H7 (cell line): Measurements from ENCODE around the gene FRAS1. TPM values are rescaled to one million over a fixed set of nuclear protein-coding genes. Genes with fewer than 3 reads are reported as not detected.

ENCODE experiments used
- DNase-seq: peaks from one replicate; pipeline ENCODE4 v3.0.0; 2012
- H3K27me3 ChIP-seq: 2 replicates; pipeline ENCODE4 v1.6.0; 2011; ENCODE audit warnings: mild to moderate bottlenecking, low read length; ENCODE audit not compliant: control insufficient read depth, insufficient read depth
- H3K36me3 ChIP-seq: replicated peaks from 2 replicates; pipeline ENCODE4 v1.5.1; 2011; ENCODE audit warnings: low read length; ENCODE audit not compliant: control insufficient read depth, insufficient read depth
- H3K4me3 ChIP-seq: 2 replicates; pipeline ENCODE4 v1.5.1; 2011; ENCODE audit warnings: low read depth, mild to moderate bottlenecking, control low read depth, low read length, moderate library complexity; ENCODE audit not compliant: insufficient read depth
- total RNA-seq: library from RNA; depleted of rRNA; stranded (reverse); fragments of >200 nt; shearing (Covaris generic); gene quantifications from 2 replicates; pipeline ENCODE4 v1.2.3, GENCODE V29; 2014

The FRAS1 gene
- total RNA-seq, 1 experiment from 2014 or later, result 20.9 TPM

GRCh38 chr4:78038704-78039103 is 18.4 kb upstream of the FRAS1 start:
- Histone ChIP-seq H3K4me3 (no peak overlapping the region), H3K27me3 (no peaks in the 10 kb centered on the region), H3K36me3 (no peaks in the 10 kb centered on the region)
- DNase-seq, result no peak

GRCh38 chr4:78039678-78040077 is 17.4 kb upstream of the FRAS1 start:
- Histone ChIP-seq H3K27me3 (no peaks in the 10 kb centered on the region), H3K4me3 (no peak overlapping the region), H3K36me3 (no peaks in the 10 kb centered on the region)
- DNase-seq, result no peak

DNA sequence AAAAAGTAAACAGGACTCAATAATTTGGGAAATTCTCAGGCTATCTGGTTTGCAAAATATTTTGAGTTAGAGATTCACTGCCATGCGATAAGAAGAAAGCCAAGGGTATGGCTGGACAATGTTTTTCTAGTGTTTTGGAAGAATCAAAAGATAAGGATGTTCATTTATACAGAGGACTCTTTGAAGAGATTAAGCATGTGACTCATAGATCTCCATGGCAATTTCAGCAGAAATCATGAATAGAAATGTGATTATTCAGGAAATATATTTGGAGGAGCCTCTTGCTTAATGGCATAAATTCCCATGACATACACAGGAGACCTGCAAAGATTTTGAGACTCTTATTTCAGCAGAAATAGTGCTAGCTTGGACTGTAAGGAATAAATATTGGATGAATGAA is 16.7 kb upstream of the FRAS1 start:
- no peak overlapping the region for H3K4me3 ChIP-seq
- no peaks in the 10 kb centered on the region for H3K27me3 ChIP-seq
- no peak for DNase-seq

GRCh38 chr4:78047366-78047765 is 9.8 kb upstream of the FRAS1 start:
- no peaks in the 10 kb centered on the region for H3K36me3 ChIP-seq
- no peak overlapping the region for H3K4me3 ChIP-seq
- no peaks in the 10 kb centered on the region for H3K27me3 ChIP-seq
- no peak for DNase-seq

More for the DNA sequence above, 16.7 kb upstream of the FRAS1 start:
- H3K36me3 ChIP-seq, result no peaks in the 10 kb centered on the region

- peak overlapping the region; percentile 73 for H3K4me3 ChIP-seq
- H3K36me3 ChIP-seq, result no peaks in the 10 kb centered on the region
- peaks cover 3% of the 10 kb centered on the region; the same call in 1 of the 2 replicates for H3K27me3 ChIP-seq
- peak; percentile 84 for DNase-seq
These were observed 626 bp upstream of the FRAS1 start for GRCh38 chr4:78056265-78057129.

DNA sequence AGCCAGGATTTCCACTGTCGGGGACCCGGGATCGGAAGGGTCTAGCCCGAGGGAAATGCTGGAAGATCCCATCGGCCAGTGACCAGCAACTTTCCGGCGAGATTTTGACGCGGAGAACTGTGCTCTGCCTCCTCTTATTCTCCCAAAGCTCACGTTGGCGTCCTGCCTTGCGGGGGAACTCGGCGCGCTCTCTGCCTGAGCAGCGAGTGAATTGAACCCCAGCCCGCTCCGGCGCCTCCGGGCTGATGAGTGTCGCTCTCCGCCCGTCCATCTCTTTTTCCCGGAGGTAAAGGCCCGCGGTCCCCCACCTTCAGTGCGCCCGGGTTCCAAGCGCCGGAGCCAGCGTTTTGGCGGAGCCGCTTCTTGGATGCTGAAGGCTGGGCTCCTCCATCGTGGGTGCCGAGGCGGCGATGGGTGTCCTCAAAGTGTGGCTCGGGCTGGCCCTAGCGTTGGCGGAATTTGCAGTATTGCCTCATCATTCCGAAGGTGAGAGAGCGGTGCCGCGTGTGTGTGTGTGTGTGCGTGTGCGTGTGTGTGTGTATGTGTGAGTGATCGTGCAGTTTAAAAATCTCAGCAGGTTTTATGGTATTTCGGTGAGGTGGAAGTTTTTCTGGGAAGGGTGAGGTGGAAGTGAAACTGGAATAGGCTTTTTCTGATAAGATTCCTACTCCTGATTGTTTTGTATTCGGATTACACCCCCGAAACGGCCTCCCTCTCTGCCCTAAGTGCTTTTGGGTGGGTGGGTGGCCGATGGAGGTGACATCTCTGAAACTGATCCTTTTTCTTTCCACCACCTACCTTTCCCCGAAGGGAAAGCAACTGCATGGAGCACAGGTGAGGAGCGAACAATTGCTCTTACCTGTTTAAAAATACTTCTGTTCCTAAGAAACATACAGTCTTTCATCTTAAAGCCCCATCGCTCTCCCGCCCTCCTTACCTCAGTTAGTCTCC is 752 bp downstream of the FRAS1 start:
- H3K36me3 ChIP-seq, result no peaks in the 10 kb centered on the region
- H3K27me3 ChIP-seq, result peaks cover 3% of the 10 kb centered on the region; the same call in 1 of the 2 replicates
- DNase-seq, result peak; percentile 38
- peak overlapping the region; percentile 73 for H3K4me3 ChIP-seq

DNA sequence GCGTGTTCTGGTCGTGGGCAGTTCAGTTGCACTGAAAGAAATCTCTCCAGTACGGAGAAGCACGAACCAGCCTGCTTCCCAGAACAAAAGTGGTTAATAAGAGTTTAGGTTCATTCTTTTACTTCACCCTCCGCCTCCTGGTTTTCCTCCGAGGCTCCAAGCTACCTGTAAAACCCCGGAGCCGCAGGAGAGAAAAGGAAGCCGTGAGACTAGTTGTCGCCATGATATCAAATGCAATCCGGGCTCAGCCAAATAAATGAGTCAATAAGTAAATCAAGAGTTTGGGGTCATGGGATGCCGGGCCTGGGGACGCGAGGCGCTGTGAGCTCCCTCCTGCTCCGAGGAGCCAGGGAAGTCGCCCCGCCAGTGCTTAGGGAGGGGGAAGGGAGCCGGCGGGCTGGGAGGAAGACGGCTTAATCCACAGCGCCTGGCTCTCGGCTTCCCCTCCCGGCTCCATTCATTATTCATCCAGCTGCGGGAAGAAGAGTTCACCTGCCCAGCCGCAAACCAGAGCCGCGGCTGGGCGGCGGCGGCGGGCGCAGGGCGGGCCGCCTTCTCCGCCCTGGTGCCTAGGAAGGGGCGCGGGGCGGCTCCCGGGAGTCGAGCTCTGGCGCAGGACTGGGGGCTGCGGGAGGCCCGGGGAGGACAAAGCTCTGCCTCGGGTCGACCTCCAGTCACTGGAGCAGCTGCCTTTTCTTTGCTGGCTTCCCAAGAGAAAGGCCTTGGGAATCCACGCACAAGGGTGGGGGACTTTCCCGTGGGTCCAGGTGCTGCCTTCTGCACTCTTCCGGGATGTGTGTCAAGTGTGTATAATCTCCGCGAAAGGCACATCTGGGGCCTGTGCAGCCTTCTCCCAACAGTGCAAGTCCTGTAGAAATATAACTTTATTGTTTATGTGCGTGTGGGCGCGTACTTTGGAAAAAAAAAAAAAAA is 1.7 kb downstream of the FRAS1 start:
- H3K27me3 ChIP-seq, result peaks cover 3% of the 10 kb centered on the region; the same call in 1 of the 2 replicates
- H3K36me3 ChIP-seq, result no peaks in the 10 kb centered on the region
- H3K4me3 ChIP-seq, result peak overlapping the region; percentile 73
- DNase-seq, result peak; percentile 81

GRCh38 chr4:78059524-78059889 is 2.4 kb downstream of the FRAS1 start:
- Histone ChIP-seq H3K27me3 (peaks cover 3% of the 10 kb centered on the region; the same call in 1 of the 2 replicates), H3K36me3 (no peaks in the 10 kb centered on the region), H3K4me3 (peak overlapping the region; percentile 73)
- DNase-seq, result peak; percentile 75

DNA sequence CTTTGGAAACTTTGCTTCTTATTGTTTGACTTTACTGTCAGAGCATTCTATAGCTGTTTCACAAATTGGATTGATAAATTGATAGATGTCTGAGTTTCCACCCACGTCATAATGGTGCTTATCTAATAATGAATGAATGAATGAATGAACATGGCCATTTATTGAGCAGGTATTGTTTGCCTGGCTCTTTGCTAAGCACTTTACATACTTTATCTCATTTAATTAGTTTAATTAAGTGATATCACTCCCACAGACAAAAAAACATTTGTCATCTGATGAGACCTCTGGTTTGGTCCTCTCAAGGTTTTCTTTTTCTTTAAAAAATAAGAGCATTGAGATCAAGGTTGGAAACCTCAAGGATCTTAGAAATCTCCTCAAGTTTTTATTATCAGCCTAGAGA is 2.8 kb downstream of the FRAS1 start:
- no peak overlapping the region for H3K4me3 ChIP-seq
- peaks cover 3% of the 10 kb centered on the region; the same call in 1 of the 2 replicates for H3K27me3 ChIP-seq
- H3K36me3 ChIP-seq, result no peaks in the 10 kb centered on the region
- DNase-seq, result no peak

GRCh38 chr4:78061939-78062570 is 4.9 kb downstream of the FRAS1 start:
- no peaks in the 10 kb centered on the region for H3K36me3 ChIP-seq
- H3K27me3 ChIP-seq, result peaks cover 3% of the 10 kb centered on the region; the same call in 1 of the 2 replicates
- H3K4me3 ChIP-seq, result no peak overlapping the region
- DNase-seq, result no peak

GRCh38 chr4:78065508-78066192 is 8.5 kb downstream of the FRAS1 start:
- no peak for DNase-seq
- H3K4me3 ChIP-seq, result no peak overlapping the region
- no peaks in the 10 kb centered on the region; the same call in 1 of the 2 replicates for H3K36me3 ChIP-seq
- H3K27me3 ChIP-seq, result no peaks in the 10 kb centered on the region

DNA sequence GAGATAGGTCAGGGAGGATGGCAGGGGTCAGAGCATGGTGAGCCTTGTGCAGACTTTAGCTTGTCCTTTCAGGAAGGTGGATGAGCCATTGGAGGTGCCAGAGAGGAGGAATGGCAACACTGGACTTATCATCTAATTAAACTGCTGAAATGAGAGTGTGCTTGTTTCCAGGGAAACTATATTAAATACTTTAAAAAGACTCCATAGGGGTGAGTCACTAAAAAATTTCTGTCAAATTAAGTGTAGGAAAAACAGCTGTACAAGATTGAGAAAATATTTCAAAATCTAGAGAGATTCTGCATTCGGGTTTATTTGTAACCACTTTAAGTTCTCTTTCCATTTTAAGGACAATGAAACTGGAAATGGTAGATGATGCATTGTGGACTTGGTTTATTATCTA is 11.4 kb downstream of the FRAS1 start:
- no peaks in the 10 kb centered on the region for H3K27me3 ChIP-seq
- no peaks in the 10 kb centered on the region; the same call in 1 of the 2 replicates for H3K36me3 ChIP-seq
- no peak overlapping the region for H3K4me3 ChIP-seq
- DNase-seq, result no peak

GRCh38 chr4:78069319-78069718 is 12.2 kb downstream of the FRAS1 start:
- no peak for DNase-seq
- H3K36me3 ChIP-seq, result no peaks in the 10 kb centered on the region; the same call in 1 of the 2 replicates
- H3K4me3 ChIP-seq, result no peak overlapping the region
- no peaks in the 10 kb centered on the region for H3K27me3 ChIP-seq
